ENCODE measurements around the gene GH1. TPM values are rescaled to one million over a fixed set of nuclear protein-coding genes. Genes with fewer than 3 reads are reported as not detected.

The GH1 gene
- total RNA-seq, 1 donor from 2014 or later = not detected

- no peaks in the 10 kb centered on the region for H3K36me3 ChIP-seq (ENCODE audit: control insufficient read depth, insufficient read depth, low read length)
- H3K4me3 ChIP-seq (ENCODE audit: low read depth, low read length) = no peak overlapping the region
- no peak for DNase-seq (ENCODE audit: low read depth)
- peaks cover 2% of the 10 kb centered on the region for H3K27me3 ChIP-seq (ENCODE audit: control insufficient read depth, insufficient read depth, low read length)
- no peak for TF ChIP-seq CTCF (IDR thresholded peaks at IDR 0.05; ENCODE audit: insufficient read depth, low read length, poor library complexity, severe bottlenecking)
Measured at GRCh38 chr17:63941162-63941561, 22.5 kb upstream of the GH1 start.

DNA sequence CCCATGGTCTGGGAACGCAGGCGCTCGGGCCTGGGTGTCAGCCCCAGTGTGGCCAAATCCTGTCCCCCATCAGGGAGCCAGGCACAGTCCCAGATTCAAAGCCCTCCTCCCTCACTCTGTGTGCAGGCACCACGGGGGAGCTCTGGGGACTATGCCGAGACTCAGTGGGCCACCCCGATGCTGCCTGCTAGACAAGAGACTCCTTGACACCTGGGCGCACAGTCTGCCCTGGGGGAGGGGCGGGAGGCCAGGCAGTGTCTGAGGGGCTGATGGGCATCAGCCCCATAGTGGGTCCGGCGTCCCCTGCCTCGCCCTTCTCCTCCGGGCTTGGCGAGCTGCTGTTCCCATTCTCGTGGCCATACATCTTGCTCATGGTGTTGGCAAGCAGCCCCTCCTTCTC lies 21.9 kb upstream of the GH1 start:
- DNase-seq (ENCODE audit: low read depth) = no peak
- Histone ChIP-seq H3K4me3 (ENCODE audit: low read depth, low read length) (no peak overlapping the region), H3K27me3 (ENCODE audit: control insufficient read depth, insufficient read depth, low read length) (peaks cover 2% of the 10 kb centered on the region), H3K36me3 (ENCODE audit: control insufficient read depth, insufficient read depth, low read length) (no peaks in the 10 kb centered on the region)
- no peak for TF ChIP-seq CTCF (IDR thresholded peaks at IDR 0.05; ENCODE audit: insufficient read depth, low read length, poor library complexity, severe bottlenecking)

GRCh38 chr17:63939884-63940283 lies 21.2 kb upstream of the GH1 start:
- H3K36me3 ChIP-seq (ENCODE audit: control insufficient read depth, insufficient read depth, low read length) = no peaks in the 10 kb centered on the region
- TF ChIP-seq CTCF (IDR thresholded peaks at IDR 0.05; ENCODE audit: insufficient read depth, low read length, poor library complexity, severe bottlenecking) = no peak
- no peak for DNase-seq (ENCODE audit: low read depth)
- H3K27me3 ChIP-seq (ENCODE audit: control insufficient read depth, insufficient read depth, low read length) = peaks cover 2% of the 10 kb centered on the region
- H3K4me3 ChIP-seq (ENCODE audit: low read depth, low read length) = no peak overlapping the region

- no peak for DNase-seq (ENCODE audit: low read depth)
- Histone ChIP-seq H3K27me3 (ENCODE audit: control insufficient read depth, insufficient read depth, low read length) (peaks cover 2% of the 10 kb centered on the region), H3K36me3 (ENCODE audit: control insufficient read depth, insufficient read depth, low read length) (no peaks in the 10 kb centered on the region), H3K4me3 (ENCODE audit: low read depth, low read length) (no peak overlapping the region)
- TF ChIP-seq CTCF (IDR thresholded peaks at IDR 0.05; ENCODE audit: insufficient read depth, low read length, poor library complexity, severe bottlenecking) = no peak
Measured at GRCh38 chr17:63939401-63939800, 20.8 kb upstream of the GH1 start.

- DNase-seq (ENCODE audit: low read depth) = no peak
- TF ChIP-seq CTCF (IDR thresholded peaks at IDR 0.05; ENCODE audit: insufficient read depth, low read length, poor library complexity, severe bottlenecking) = no peak
- H3K27me3 ChIP-seq (ENCODE audit: control insufficient read depth, insufficient read depth, low read length) = peaks cover 4% of the 10 kb centered on the region
- no peak overlapping the region for H3K4me3 ChIP-seq (ENCODE audit: low read depth, low read length)
- no peaks in the 10 kb centered on the region for H3K36me3 ChIP-seq (ENCODE audit: control insufficient read depth, insufficient read depth, low read length)
Measured at GRCh38 chr17:63937920-63938319, 19.3 kb upstream of the GH1 start.

- no peak for TF ChIP-seq CTCF (IDR thresholded peaks at IDR 0.05; ENCODE audit: insufficient read depth, low read length, poor library complexity, severe bottlenecking)
- peaks cover 2% of the 10 kb centered on the region for H3K27me3 ChIP-seq (ENCODE audit: control insufficient read depth, insufficient read depth, low read length)
- DNase-seq (ENCODE audit: low read depth) = no peak
- no peak overlapping the region for H3K4me3 ChIP-seq (ENCODE audit: low read depth, low read length)
- no peaks in the 10 kb centered on the region for H3K36me3 ChIP-seq (ENCODE audit: control insufficient read depth, insufficient read depth, low read length)
Measured at GRCh38 chr17:63937319-63937718, 18.7 kb upstream of the GH1 start.
